H1 (cell line): ENCODE data around the gene BAG2. TPM values are rescaled to one million over a fixed set of nuclear protein-coding genes. Genes with fewer than 3 reads are reported as not detected.

Source experiments
- BACH1 ChIP-seq: IDR thresholded peaks from 2 replicates; pipeline ENCODE4 v1.6.1; 2012; ENCODE audit warnings: low read length, improper control_type of control experiment
- BCL11A ChIP-seq, 2 experiments: IDR thresholded peaks; one replicate each; pipeline ENCODE4 v1.6.1; 2011; ENCODE audit warnings: low read depth in 2 of 2, low read length in 2 of 2, mild to moderate bottlenecking in 2 of 2
- CBX5 ChIP-seq: fragments of 300-800, 300-1000 bp; sonication (generic); IDR thresholded peaks from 2 replicates; pipeline ENCODE4 v1.7.1; 2016; ENCODE audit warnings: antibody characterized with exemption, low read length, low read depth
- CHD7 ChIP-seq: fragments of 300-600 bp; sonication (generic); IDR thresholded peaks from 2 replicates; pipeline ENCODE4 v1.7.1; 2012; ENCODE audit warnings: low read length, moderate library complexity, mild to moderate bottlenecking, inconsistent platforms; ENCODE audit not compliant: insufficient replicate concordance
- E2F6 ChIP-seq: IDR thresholded peaks from 2 replicates; pipeline ENCODE4 v1.6.1; 2012; ENCODE audit warnings: inconsistent platforms
- KDM5A ChIP-seq: fragments of 200-600 bp; IDR thresholded peaks from 2 replicates; pipeline ENCODE4 v1.7.1; 2012; ENCODE audit warnings: mild to moderate bottlenecking, low read length, inconsistent platforms, mixed read lengths
- NRF1 ChIP-seq: IDR thresholded peaks from 2 replicates; pipeline ENCODE4 v1.6.1; 2011; ENCODE audit warnings: mild to moderate bottlenecking, low read depth, low read length, improper control_type of control experiment
- SIN3A ChIP-seq, 2 experiments: IDR thresholded peaks in 1 of 2; conservative IDR thresholded peaks in 1 of 2; 2 replicates each; pipeline ENCODE4 v1.6.1; 2011 to 2012; ENCODE audit warnings: low read length in 2 of 2, improper control_type of control experiment in 1 of 2, low read depth in 1 of 2, mild to moderate bottlenecking in 1 of 2
- SP1 ChIP-seq: IDR thresholded peaks from 2 replicates; pipeline ENCODE4 v1.6.1; 2011; ENCODE audit warnings: low read depth, low read length
- SP2 ChIP-seq: IDR thresholded peaks from 2 replicates; pipeline ENCODE4 v1.6.1; 2012; ENCODE audit warnings: mild to moderate bottlenecking, low read length, inconsistent platforms
- polyA plus RNA-seq, 7 experiments: library from polyadenylated mRNA; depleted of rRNA in 3 of 7; stranded (reverse) in 5 of 7; unstranded in 2 of 7; fragments of >200 nt in 5 of 7; fragments of 200-250 nt in 2 of 7; gene quantifications; 1 replicate in 5 of 7; 2 replicates in 1 of 7; 4 replicates in 1 of 7; pipeline versions ENCODE4 v1.2.1 to v1.2.3, GENCODE V29; 2011 to 2013; ENCODE audit warnings: missing spikeins in 2 of 7, mixed read lengths in 2 of 7
- total RNA-seq: library from RNA; stranded (reverse); fragmentation: NEBNext Ultra II Directional; extraction: Animal tissue kit (Norgen Biotek cat#: 25700); gene quantifications from 2 replicates; pipeline ENCODE4 v1.2.1, GENCODE V29; 2021

Gene BAG2
- total and polyA plus RNA-seq, 2 of the 8 experiments (the other 6 are each of a cell fraction or from before 2014, with no cell fraction given) = 4.4 to 7.4 TPM

GRCh38 chr6:57173886-57174510, 1.9 kb downstream of the BAG2 start (continued):
- TF ChIP-seq CHD7 (no peak), SIN3A (conservative IDR thresholded peaks at IDR 0.05 in 1 of 2, IDR thresholded peaks at IDR 0.05 in 1 of 2; ENCODE audit: low read depth in 1 of 2, low read length in 2 of 2) (no peak), SP2 (no peak), SP1 (no peak), BCL11A (IDR thresholded peaks at IDR 0.05; ENCODE audit: low read depth in 2 of 2, low read length in 2 of 2) (no peak), E2F6 (no peak), NRF1 (no peak), CBX5 (no peak), BACH1 (peak; percentile 61; the same call in 1 of the 2 replicates), KDM5A (no peak)
